Activated gamma-delta T cell treated with Interleukin-2 at 50 U/mL for 16 hours (primary cell): ENCODE measurements around the gene PLCB2.

Experiments
- DNase-seq: peaks from one replicate; pipeline ENCODE4 v3.0.0-alpha.2; 2020

The PLCB2 gene

GRCh38 chr15:40248006-40248783, 59.5 kb downstream of the PLCB2 start:
- DNase-seq = no peak

GRCh38 chr15:40247406-40247971, 60.2 kb downstream of the PLCB2 start:
- no peak for DNase-seq

- no peak for DNase-seq
These were observed 61.0 kb downstream of the PLCB2 start for GRCh38 chr15:40246496-40247280.

- DNase-seq = no peak
These were observed 61.9 kb downstream of the PLCB2 start for GRCh38 chr15:40245666-40246450.

GRCh38 chr15:40244961-40245523, 62.7 kb downstream of the PLCB2 start:
- DNase-seq = no peak

GRCh38 chr15:40243126-40243810, 64.5 kb downstream of the PLCB2 start:
- DNase-seq = no peak

GRCh38 chr15:40242601-40243000, 65.1 kb downstream of the PLCB2 start:
- DNase-seq = no peak

- DNase-seq = no peak
These were observed 65.5 kb downstream of the PLCB2 start for GRCh38 chr15:40242213-40242599.

GRCh38 chr15:40241269-40242212, 66.2 kb downstream of the PLCB2 start:
- no peak for DNase-seq

GRCh38 chr15:40240619-40241221, 67.0 kb downstream of the PLCB2 start:
- no peak for DNase-seq

GRCh38 chr15:40239693-40240618, 67.8 kb downstream of the PLCB2 start:
- DNase-seq = no peak

GRCh38 chr15:40239404-40239692, 68.4 kb downstream of the PLCB2 start:
- DNase-seq = no peak

- DNase-seq = no peak
These were observed 69.0 kb downstream of the PLCB2 start, which contains the start of gene PAK6 for GRCh38 chr15:40238532-40239403. TSS of gene PAK6 (plus strand) at chr15:40239063. CDS start at chr15:40264786, 25,723 bp downstream.
